ENCODE results near the gene CD248. TPM values are rescaled to one million over a fixed set of nuclear protein-coding genes. Genes with fewer than 3 reads are reported as not detected.
"Not testable (repeated sequence)": the region's sequence is repeated elsewhere in the genome, so short reads cannot be mapped to it uniquely, and the experiment has no call there.

The CD248 gene
- total RNA-seq, 1 experiment from 2014 or later: 0.58 TPM

DNA sequence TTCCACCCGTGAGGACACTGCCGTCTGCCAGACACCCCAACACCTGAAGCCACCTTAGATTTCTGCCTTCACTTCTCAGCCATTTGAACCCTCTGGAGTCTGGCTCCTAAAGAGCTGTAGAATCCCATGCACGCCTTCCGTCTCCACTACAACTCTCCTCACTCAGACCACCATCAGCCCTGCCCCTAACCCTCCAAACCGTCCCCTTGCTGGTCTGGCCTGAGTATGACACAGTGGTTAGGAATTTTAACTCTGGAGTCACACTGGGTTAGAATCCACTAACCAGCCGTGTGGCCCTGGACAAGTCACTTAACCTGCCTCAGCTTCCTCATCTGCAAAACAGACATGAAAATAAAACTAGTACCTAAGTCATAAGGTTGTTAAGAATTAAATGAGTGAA is 35.8 kb downstream of the CD248 start:
- in situ Hi-C loops (cut with HindIII; ENCODE audit: low sequenced_read_pairs): no loop called here
- no peak for DNase-seq (ENCODE audit: low spot score)

DNA sequence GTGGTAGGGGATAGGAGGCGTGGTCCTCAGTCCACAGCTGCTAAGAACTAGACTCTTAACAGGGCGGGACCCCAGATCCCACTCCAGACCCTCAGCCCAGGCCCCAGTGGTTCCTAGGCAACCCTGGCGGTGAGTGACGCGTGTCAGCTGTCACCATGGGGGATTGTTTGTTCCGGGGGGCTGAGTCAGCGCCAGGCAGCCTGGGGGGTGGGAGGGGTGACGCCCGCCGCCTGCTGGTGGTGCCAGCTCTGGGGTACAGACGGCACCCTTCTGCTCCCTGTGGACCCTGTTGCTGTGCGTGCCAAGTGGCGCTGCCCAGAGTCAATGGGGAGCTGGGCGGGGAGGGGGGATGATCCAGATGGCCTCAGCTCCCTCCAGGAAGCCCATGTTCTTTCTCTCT is 36.4 kb downstream of the CD248 start:
- no peak for DNase-seq (ENCODE audit: low spot score)
- in situ Hi-C loops (cut with HindIII; ENCODE audit: low sequenced_read_pairs): no loop called here

DNA sequence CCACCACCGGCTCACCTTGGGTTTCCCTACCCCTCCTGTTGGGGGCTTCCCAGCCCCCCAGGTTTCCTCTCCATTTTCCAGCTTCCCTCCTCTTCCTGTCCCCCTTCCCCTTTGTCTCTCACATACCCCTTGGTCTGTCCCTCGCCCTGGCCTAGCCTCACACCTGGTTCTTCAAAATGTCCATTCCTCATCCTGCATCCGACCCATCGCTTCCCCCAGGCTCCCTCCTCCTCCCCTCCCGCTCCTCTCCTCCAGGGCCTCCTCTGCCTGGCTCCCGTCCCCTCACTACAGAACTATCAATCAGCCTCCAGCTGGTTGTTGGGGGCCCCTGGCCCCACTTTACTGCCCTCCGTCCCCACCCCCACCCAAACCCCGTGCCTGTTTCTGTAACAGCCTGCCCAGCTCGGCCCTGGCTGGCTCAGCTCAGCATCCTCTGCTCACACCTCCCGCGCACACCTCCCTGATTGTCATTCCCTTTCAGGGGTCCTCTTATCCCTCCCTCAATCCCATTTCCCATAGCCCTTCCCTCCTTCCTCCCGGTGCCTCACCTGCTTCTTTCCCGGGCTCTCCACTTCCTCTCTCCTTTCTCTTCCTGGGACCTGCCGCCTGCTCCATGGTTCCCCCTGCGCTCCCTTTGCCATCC is 37.6 kb downstream of the CD248 start:
- in situ Hi-C loops (cut with HindIII; ENCODE audit: low sequenced_read_pairs): no loop called here
- DNase-seq (ENCODE audit: low spot score): peak; percentile 37

DNA sequence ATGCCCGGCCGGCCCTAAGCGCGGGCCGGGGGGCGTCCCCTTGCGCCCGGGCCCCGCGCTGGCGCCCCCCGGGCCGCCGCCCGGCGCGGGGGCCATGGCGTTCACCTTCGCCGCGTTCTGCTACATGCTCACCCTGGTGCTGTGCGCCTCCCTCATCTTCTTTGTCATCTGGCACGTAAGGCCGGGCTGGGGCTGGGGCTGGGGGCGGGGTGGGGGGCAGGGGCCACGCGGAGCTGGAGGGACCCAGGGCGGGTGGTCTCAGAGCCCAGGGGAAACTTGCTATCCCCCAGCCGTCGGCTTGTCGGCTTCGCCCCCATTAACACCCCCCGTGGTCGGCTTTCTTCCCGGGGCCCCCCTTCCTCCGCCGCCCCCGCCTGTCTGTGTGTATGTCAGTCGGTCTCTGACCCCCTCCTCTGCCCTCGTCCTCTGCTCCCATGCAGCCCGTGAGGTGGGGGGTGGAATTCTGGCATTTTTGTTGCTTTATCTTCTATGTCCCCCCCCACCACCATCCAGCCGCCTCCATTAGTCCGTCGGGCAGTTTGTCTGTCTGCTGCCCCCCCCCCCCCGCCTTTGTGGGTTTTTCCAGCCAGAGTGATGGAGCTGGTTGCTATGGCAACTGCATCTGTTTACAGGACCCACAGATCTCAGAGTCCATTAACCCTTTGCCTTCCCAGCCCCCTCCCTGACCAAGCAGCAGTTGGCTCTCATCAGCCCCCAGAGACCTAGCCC is 38.3 kb downstream of the CD248 start:
- in situ Hi-C loops (cut with HindIII; ENCODE audit: low sequenced_read_pairs): no loop called here
- peak; percentile 34 for DNase-seq (ENCODE audit: low spot score)

DNA sequence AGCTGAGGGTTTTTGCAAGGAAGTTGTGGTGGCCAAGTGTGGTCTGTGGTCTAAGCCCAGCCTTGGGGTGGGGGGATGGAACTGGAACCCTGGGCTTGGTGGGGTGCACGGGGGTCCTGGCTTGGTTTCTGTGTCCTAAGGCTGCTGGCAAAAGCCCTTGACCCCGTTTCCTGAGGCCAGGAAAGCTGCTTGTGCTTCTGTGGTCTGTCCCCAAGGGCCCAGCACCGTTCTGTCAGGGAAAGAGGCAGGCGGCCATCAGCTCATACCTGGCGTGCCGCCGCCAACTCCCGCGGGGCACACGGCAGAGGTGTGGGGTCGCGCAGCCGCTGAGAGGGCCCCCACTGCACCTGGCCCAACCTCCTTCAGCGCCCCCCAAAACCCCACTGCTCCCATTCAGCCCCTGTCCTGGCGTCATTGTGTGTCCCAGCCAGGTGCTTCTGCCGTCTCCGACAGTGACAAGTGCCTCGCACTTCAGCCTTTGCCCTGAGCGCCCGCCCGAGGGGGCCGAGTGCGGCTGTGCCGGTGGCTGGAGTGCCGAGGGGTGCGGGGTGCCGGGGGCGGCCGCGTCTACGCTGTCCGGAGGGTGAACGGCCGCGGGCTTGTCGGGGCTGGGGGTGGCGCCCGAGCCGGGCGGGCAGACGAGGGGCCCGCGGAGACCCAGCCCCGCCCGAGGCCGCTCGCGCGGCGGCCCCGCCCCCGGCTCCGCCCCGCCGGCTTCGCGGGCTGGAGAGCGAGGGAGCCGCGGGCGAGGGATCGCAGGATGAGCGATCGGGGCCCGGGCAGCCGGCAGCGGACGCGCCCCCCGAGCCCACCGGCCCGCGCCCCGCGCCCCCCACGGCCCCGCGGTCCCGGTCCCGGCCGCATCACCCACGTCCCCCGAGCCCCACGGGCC is 39.1 kb downstream of the CD248 start, which contains the start of gene CNIH2:
Gene CNIH2, plus strand, starts transcription at position 705 of the 892 bp plus-strand sequence. CDS start 282 bp downstream, outside the sequence.
- in situ Hi-C loops (cut with HindIII; ENCODE audit: low sequenced_read_pairs): no loop called here
- peak; percentile 61 for DNase-seq (ENCODE audit: low spot score)

DNA sequence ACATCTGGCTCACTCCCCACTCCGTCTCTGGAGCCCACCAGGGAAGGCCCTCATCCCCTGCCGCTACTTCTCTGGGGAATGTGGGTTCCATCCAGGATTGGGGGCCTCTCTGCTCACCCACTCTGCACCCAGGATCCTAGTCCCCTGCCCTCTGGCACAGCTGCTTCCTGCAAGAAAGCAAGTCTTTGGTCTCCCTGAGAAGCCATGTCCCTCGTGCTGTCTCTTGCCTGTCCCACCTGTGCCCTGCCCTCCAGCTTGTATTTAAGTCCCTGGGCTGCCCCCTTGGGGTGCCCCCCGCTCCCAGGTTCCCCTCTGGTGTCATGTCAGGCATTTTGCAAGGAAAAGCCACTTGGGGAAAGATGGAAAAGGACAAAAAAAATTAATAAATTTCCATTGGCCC is 39.8 kb downstream of the CD248 start:
- in situ Hi-C loops (cut with HindIII; ENCODE audit: low sequenced_read_pairs); DNase-seq (ENCODE audit: low spot score): not testable (repeated sequence)

DNA sequence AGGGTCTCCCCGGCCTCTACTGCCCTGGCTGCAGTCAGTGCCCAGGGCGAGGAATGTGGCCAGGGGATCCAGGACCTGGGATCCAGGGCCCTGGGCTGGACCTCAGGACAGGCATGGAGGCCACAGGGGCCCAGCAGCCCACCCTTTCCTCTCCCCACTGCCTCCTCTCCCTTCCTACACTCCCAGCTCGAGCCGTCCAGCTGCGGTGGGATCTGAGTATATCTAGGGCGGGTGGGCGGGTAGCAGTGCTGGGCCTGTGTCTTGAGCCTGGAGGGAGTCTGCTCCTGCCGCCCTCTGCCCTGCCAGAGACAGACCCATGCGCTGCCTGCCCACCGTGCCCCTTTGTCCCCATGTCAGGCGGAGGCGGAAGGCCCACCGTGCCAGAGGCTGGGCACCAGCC is 40.2 kb downstream of the CD248 start:
- DNase-seq (ENCODE audit: low spot score); in situ Hi-C loops (cut with HindIII; ENCODE audit: low sequenced_read_pairs): not testable (repeated sequence)

DNA sequence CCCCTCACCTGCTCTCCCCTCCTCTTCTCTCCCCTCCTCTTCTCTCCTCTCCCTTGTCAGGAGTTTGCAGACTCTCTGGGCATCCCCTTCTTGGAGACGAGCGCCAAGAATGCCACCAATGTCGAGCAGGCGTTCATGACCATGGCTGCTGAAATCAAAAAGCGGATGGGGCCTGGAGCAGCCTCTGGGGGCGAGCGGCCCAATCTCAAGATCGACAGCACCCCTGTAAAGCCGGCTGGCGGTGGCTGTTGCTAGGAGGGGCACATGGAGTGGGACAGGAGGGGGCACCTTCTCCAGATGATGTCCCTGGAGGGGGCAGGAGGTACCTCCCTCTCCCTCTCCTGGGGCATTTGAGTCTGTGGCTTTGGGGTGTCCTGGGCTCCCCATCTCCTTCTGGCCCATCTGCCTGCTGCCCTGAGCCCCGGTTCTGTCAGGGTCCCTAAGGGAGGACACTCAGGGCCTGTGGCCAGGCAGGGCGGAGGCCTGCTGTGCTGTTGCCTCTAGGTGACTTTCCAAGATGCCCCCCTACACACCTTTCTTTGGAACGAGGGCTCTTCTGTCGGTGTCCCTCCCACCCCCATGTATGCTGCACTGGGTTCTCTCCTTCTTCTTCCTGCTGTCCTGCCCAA is 40.7 kb downstream of the CD248 start:
- DNase-seq (ENCODE audit: low spot score): no peak
- in situ Hi-C loops (cut with HindIII; ENCODE audit: low sequenced_read_pairs): no loop called here

DNA sequence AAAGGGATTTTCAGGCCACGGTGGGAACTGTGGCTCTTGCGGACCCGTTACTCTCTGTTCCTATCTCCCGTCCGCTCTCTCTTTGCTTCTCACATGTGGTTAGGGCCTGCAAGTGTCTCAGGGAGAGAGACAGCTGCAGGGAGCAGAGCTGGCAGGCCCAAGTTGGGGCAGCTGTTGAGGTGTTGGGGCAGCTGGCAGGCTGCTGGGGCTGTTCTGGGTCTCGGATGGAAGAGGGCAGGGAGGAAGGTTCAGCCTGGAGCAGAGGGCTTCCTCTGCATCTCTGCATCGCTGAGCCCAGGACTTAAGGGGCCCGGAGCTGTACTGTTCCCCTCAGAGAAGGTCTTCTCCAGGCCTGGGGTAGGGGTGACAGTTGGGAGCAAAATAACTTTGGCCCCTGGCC is 41.4 kb downstream of the CD248 start:
- DNase-seq (ENCODE audit: low spot score): no peak
- in situ Hi-C loops (cut with HindIII; ENCODE audit: low sequenced_read_pairs): no loop called here

DNA sequence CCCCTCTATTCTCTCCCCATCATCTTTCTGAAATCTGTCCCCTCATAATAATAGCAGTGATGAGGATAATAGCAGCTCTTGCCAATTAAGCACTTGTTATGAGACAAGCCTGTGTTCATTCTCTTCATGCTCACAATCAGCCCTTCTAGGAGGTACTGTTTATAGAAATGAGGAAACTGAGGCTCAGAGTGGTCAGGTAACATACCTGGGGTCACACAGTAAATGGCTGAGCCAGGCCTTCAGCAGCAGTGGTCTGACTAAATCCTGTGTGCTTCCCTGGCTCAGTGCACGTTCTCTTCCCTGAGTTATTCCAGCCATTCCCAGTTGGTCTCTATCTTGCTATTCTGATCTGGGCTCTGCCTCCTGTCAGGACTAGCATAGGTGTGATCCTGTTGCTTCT is 42.6 kb downstream of the CD248 start:
- in situ Hi-C loops (cut with HindIII; ENCODE audit: low sequenced_read_pairs): no loop called here
- no peak for DNase-seq (ENCODE audit: low spot score)

DNA sequence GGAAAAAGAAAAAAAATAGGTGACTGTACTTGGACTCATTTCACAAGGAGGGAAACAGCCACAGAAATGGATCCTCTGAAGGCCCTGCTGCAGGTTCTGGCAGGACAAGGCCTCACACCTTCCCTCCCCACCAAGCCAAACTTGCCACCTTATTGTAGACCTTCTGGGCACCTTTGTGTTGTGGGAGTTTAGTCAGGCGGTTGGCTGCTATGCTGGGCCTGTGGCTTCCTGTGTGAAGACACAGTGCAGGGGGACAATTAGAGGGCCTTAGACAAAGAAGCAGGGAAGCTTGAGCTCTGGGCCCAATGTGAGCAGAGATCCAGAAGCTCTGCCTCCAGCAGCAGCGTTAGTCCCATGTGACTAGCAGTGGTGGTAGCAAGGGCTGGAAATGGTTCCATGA is 44.2 kb downstream of the CD248 start:
- DNase-seq (ENCODE audit: low spot score): no peak
- in situ Hi-C loops (cut with HindIII; ENCODE audit: low sequenced_read_pairs): no loop called here

DNA sequence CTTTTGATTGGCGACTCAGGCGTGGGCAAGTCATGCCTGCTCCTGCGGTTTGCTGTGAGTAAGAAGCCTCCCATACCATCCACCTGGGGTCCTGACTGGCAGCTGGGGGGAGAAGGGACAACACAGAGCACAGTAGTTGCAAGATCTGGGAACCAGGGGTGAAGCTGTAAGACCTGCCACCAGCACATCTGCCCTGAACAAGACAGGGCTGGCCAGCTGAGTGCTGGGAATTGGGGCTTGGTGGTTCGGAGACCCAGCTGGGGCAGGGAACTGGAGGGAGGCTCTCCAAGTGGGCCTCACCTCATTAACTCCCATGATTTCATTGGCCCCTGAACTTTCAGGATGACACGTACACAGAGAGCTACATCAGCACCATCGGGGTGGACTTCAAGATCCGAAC is 45.0 kb downstream of the CD248 start:
- no peak for DNase-seq (ENCODE audit: low spot score)
- in situ Hi-C loops (cut with HindIII; ENCODE audit: low sequenced_read_pairs): no loop called here

DNA sequence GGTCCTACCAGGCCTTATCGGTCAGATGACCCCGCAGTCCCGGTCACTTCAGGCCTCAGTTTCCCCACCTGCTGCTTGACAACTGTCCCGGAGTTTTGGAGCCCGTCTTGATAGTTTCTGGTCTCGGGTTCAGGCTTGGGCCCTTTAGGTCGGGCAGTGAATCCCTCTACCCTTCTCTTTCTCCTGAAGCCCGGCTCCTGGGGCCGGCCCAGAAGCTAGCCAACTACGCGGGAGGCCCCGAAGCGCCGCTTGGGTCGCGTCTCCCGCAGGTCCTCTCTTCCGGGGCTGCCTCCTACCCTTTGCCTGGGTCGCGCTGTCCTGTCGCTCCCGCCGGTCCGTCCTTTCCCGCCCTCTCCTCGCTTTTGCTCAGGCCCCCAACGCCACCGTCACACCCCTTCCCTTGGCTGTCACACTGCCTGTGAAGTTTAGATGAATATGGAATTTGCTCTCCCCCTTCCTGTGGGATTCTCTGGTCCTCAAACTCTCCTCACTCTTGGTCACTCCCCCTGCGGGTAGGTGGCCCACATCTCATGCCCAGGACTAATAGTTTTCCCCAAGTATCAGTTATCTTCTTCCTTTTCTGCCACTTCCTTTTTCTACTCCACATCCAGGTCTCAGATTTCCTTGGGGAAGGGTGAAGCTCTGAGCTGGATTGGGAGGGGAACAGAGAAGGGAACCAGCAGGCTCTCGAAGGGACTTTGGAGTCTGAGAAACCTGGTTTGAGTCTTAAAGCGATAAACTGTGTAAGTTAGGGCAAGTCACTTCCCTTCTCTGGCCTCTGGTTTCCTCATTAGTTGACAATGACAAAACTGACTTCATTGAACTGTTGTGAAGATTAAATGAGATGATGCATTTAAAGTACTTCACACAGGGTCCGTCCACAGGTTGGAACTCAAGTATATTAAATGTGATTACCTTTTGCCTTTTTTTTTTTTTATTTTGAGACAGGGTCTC is 47.6 kb downstream of the CD248 start:
- in situ Hi-C loops (cut with HindIII; ENCODE audit: low sequenced_read_pairs): no loop called here
- no peak for DNase-seq (ENCODE audit: low spot score)

DNA sequence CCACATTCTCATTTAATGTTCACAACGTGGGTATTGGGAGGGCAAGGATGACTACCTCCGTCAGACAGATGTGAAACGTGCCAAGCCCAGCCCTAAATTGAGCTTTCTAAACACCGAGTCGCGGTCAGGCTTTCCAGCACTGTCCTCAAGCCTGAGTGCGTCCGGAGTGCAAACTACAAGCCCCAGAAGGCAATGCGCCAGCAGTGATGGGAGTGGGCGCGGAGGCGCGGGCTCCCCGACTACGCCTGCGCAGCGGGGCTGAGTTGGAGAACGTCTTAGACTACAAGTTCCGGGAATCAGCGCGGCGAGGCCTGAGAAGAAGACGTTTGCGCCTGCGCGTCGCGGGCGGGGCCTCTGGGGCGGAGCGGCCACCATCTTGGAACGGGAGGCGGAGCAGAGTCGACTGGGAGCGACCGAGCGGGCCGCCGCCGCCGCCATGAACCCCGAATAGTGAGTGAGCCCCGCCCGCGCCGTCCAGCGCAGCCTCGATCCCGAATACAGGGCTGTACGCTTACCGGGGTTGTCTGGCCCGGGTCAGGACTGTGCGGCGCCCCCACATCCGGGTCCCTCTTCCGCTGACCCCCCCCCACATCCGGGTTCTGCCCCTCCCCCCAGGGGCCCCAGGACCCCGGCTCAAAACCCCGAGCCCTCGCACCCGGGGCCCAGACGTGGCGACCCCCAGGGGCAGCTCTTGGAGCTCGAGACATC is 48.4 kb downstream of the CD248 start, which contains the start of gene RAB1B:
Gene RAB1B, plus strand, starts transcription at position 396 of the 708 bp plus-strand sequence. Its CDS starts 41 bp downstream, at position 437.
- in situ Hi-C loops (cut with HindIII; ENCODE audit: low sequenced_read_pairs): no loop called here
- peak; percentile 99 for DNase-seq (ENCODE audit: low spot score)

DNA sequence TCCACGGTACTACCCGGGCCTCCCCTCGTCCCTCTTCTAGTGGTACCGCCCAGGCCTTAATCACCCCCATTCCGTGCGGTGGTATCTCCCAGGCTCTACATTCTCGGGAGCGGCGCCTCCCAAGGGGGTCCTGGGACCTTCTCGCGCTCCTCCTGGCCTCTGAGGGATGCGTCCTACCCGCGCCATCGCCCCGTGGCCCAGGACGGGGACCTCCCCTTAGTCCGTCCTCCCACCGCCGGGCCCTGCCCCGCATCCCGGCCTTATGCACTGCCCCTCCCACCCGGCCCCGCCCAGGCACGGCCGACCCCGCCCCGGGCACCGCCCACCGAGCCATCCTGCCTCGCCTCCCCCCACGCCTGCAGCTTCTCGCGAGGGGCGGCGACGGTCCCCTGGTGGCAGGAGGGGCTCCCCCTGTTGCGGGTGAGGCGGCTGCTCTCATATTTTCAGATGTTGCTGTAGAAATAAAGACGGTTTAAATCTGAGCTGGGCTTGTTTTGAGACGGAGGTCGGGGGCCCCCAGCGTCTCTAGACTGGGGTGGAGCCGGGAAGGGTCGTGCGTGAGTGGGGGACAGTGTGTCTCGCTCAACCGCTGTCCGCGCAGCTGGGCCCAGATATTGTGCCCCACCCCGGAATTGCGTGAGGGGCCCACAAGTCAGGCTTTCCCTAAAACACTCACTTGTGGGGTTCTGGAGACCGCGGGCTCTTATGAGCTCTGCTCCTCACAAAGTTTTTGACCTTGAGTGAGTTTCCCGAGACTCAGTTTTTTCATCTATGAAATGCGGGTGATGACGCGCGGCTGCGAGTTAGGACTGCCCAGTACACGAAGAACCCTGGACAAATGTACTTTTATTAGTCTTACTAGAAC is 49.2 kb downstream of the CD248 start:
- in situ Hi-C loops (cut with HindIII; ENCODE audit: low sequenced_read_pairs): no loop called here
- DNase-seq (ENCODE audit: low spot score): peak; percentile 80

DNA sequence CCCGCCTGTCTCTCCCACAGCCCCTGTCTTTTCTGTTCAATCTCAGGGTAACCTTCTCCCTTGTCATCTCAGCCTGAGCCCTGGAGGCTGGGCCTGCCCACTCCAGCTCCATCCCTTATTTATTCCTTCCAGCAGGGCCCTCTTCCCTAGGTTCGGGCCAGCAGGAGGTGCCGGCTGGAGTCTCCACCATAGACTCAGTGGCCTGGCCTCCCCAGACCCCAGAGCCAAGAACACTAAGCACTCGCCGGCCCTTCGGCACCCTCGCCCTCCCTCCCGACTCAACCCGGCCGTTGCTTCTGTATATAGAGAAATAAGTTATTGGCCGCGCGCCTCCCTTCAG is 49.8 kb downstream of the CD248 start:
- in situ Hi-C loops (cut with HindIII; ENCODE audit: low sequenced_read_pairs): no loop called here
- DNase-seq (ENCODE audit: low spot score): no peak
